NCI-H524 treated with DMSO at 0.1 percent for 48 hours (cell line): Measurements from ENCODE around the gene ECE1.
"Not testable (repeated sequence)": the region's sequence is repeated elsewhere in the genome, so short reads cannot be mapped to it uniquely, and the experiment has no call there.

Source experiments
- DNase-seq: peaks from one replicate; lab custom pipeline; 2025; lab: John Stamatoyannopoulos, UW

ECE1 gene

GRCh38 chr1:21291184-21291583 is 921 bp upstream of the ECE1 start:
- DNase-seq = no peak

- DNase-seq = no peak
Measured at GRCh38 chr1:21290546-21290944, 282 bp upstream of the ECE1 start.

- DNase-seq = no peak
Measured at GRCh38 chr1:21289127-21289526, 1.1 kb downstream of the ECE1 start.

GRCh38 chr1:21287905-21288514 is 2.3 kb downstream of the ECE1 start:
- DNase-seq = no peak

GRCh38 chr1:21285386-21285785 is 4.9 kb downstream of the ECE1 start:
- not testable (repeated sequence) for DNase-seq

GRCh38 chr1:21285055-21285372 is 5.2 kb downstream of the ECE1 start:
- no peak for DNase-seq

GRCh38 chr1:21284206-21285054 is 5.8 kb downstream of the ECE1 start:
- DNase-seq = no peak

GRCh38 chr1:21283524-21283923 is 6.7 kb downstream of the ECE1 start:
- DNase-seq = no peak

- DNase-seq = not testable (repeated sequence)
Measured at GRCh38 chr1:21282020-21282419, 8.2 kb downstream of the ECE1 start.

GRCh38 chr1:21280482-21280881 is 9.8 kb downstream of the ECE1 start:
- no peak for DNase-seq

- no peak for DNase-seq
Measured at GRCh38 chr1:21280011-21280471, 10.2 kb downstream of the ECE1 start.

- no peak for DNase-seq
Measured at GRCh38 chr1:21278860-21279845, 11.1 kb downstream of the ECE1 start.

- peak; percentile 62 for DNase-seq
Measured at GRCh38 chr1:21278208-21278859, 11.9 kb downstream of the ECE1 start.

- no peak for DNase-seq
Measured at GRCh38 chr1:21277180-21277579, 13.1 kb downstream of the ECE1 start.

GRCh38 chr1:21272540-21272939 is 17.7 kb downstream of the ECE1 start:
- DNase-seq = no peak

- DNase-seq = no peak
Measured at GRCh38 chr1:21271550-21271949, 18.7 kb downstream of the ECE1 start.

GRCh38 chr1:21270086-21270689 is 20.1 kb downstream of the ECE1 start:
- no peak for DNase-seq

- DNase-seq = no peak
Measured at GRCh38 chr1:21269461-21270085, 20.7 kb downstream of the ECE1 start.

GRCh38 chr1:21268281-21269239 is 21.7 kb downstream of the ECE1 start:
- DNase-seq = no peak
